ENCODE measurements around the gene ICAM1. TPM values are rescaled to one million over a fixed set of nuclear protein-coding genes. Genes with fewer than 3 reads are reported as not detected.
A peak's percentile ranks its signal among the peaks of the same experiment; 100 is the strongest.

Gene ICAM1
- total RNA-seq, 1 experiment from 2014 or later: 1.7 TPM

DNA sequence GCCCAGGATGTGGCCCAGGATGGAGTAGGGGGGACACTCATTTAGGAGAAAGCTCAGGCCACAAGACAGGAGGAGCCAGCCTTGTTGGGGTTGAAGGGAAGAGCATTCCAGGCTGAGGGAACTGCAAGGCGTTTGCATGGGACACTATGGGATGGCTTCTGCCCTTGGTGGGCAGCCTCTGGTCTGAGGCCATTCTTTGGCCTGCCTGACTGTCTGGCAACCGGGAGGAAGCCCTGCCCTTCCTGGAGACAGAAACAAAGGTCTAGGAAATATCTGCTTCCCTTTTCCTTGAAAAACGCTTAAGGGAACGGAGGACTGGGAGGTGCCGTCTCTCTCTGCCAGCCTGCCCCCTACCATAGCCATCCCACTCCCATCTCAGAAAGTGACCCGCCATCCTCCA, 2.8 kb upstream of the ICAM1 start:
- peaks cover 6% of the 10 kb centered on the region for H3K4me1 ChIP-seq (ENCODE audit: insufficient read depth, low read length, poor library complexity, severe bottlenecking)
- H3K4me3 ChIP-seq (ENCODE audit: low read depth, low read length, poor library complexity, severe bottlenecking): no peak overlapping the region
- no peaks in the 10 kb centered on the region for H3K36me3 ChIP-seq (ENCODE audit: insufficient read depth, low read length, poor library complexity, severe bottlenecking)
- ChIA-PET POLR2A (ENCODE audit: low non-redundant PET) (no interaction called here), CTCF (no interaction called here)
- no peaks in the 10 kb centered on the region for H3K27me3 ChIP-seq (replicated peaks; ENCODE audit: insufficient read depth, low read depth, low read length, poor library complexity)
- no peak overlapping the region for H3K27ac ChIP-seq (ENCODE audit: low read depth, low read length, poor library complexity, severe bottlenecking)
- no peaks in the 10 kb centered on the region for H3K9me3 ChIP-seq (ENCODE audit: low read depth, low read length, poor library complexity, severe bottlenecking)
- TF ChIP-seq, protein P1, sequence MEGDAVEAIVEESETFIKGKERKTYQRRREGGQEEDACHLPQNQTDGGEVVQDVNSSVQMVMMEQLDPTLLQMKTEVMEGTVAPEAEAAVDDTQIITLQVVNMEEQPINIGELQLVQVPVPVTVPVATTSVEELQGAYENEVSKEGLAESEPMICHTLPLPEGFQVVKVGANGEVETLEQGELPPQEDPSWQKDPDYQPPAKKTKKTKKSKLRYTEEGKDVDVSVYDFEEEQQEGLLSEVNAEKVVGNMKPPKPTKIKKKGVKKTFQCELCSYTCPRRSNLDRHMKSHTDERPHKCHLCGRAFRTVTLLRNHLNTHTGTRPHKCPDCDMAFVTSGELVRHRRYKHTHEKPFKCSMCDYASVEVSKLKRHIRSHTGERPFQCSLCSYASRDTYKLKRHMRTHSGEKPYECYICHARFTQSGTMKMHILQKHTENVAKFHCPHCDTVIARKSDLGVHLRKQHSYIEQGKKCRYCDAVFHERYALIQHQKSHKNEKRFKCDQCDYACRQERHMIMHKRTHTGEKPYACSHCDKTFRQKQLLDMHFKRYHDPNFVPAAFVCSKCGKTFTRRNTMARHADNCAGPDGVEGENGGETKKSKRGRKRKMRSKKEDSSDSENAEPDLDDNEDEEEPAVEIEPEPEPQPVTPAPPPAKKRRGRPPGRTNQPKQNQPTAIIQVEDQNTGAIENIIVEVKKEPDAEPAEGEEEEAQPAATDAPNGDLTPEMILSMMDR (conservative IDR thresholded peaks at IDR 0.05; ENCODE audit: low read depth, low read length): no peak
- no peak for TF ChIP-seq EZH2 (IDR thresholded peaks at IDR 0.05; ENCODE audit: borderline replicate concordance, low read depth, low read length, poor library complexity, severe bottlenecking)
- DNase-seq (ENCODE audit: low spot score): no peak
- intact Hi-C loops (cut with micrococcal nuclease; ENCODE audit: unreplicated experiment): no loop called here
- BruUV-seq (replicated peaks): no TSS peak

DNA sequence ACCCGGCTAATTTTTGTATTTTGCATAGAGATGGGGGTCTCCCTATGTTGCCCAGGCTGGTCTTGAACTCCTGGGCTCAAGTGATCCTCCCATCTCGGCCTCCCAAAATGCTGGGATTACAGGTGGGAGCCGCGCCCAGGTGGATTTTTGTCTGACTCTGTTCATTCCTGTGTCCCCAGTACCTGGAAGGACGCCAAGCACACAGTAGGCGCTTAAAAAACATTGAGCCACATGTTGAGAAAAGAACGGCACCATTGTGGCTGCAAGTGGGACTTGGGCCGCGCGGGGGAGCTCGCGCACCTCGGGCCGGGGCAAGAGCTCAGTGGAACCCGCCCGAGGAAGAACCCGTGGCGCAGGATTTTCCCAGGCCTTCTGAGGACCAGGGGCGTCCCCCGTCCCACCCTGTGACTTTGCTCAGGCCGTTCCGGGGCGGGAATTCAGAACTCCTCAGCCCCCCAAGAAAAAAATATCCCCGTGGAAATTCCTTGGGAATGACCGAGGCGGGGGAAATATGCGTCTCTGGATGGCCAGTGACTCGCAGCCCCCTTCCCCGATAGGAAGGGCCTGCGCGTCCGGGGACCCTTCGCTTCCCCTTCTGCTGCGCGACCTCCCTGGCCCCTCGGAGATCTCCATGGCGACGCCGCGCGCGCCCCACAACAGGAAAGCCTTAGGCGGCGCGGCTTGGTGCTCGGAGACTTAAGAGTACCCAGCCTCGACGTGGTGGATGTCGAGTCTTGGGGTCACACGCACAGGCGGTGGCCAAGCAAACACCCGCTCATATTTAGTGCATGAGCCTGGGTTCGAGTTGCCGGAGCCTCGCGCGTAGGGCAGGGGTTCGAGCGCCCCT, 1.4 kb upstream of the ICAM1 start:
- ChIA-PET POLR2A (ENCODE audit: low non-redundant PET) (no interaction called here), CTCF (interaction anchor here (0.6 to 3.1 kb wide), 10 partner anchors 10 to 202 kb away, joined by 3 to 50 read pairs (median 6); partner anchors contain the start of genes ICAM5 and TYK2)
- no TSS peak for BruUV-seq (replicated peaks)
- H3K4me1 ChIP-seq (ENCODE audit: insufficient read depth, low read length, poor library complexity, severe bottlenecking): peaks cover 6% of the 10 kb centered on the region
- H3K27ac ChIP-seq (ENCODE audit: low read depth, low read length, poor library complexity, severe bottlenecking): no peak overlapping the region
- H3K4me3 ChIP-seq (ENCODE audit: low read depth, low read length, poor library complexity, severe bottlenecking): peak overlapping the region; percentile 32
- H3K9me3 ChIP-seq (ENCODE audit: low read depth, low read length, poor library complexity, severe bottlenecking): no peaks in the 10 kb centered on the region
- TF ChIP-seq, protein P1 (conservative IDR thresholded peaks at IDR 0.05; ENCODE audit: low read depth, low read length): peak; percentile 93
- no peak for TF ChIP-seq EZH2 (IDR thresholded peaks at IDR 0.05; ENCODE audit: borderline replicate concordance, low read depth, low read length, poor library complexity, severe bottlenecking)
- H3K36me3 ChIP-seq (ENCODE audit: insufficient read depth, low read length, poor library complexity, severe bottlenecking): no peaks in the 10 kb centered on the region
- intact Hi-C loops (cut with micrococcal nuclease; ENCODE audit: unreplicated experiment): loop anchor here (1.0 kb wide), 1 partner anchor 120 kb away; no protein-coding TSS in a partner anchor
- DNase-seq (ENCODE audit: low spot score): peak; percentile 86
- no peaks in the 10 kb centered on the region for H3K27me3 ChIP-seq (replicated peaks; ENCODE audit: insufficient read depth, low read depth, low read length, poor library complexity)

DNA sequence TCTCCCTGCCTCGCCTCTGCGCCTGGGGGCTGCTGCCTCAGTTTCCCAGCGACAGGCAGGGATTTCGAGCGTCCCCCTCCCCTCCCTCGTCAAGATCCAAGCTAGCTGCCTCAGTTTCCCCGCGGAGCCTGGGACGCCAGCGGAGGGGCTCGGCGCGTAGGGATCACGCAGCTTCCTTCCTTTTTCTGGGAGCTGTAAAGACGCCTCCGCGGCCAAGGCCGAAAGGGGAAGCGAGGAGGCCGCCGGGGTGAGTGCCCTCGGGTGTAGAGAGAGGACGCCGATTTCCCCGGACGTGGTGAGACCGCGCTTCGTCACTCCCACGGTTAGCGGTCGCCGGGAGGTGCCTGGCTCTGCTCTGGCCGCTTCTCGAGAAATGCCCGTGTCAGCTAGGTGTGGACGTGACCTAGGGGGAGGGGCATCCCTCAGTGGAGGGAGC, 722 bp upstream of the ICAM1 start:
- peak overlapping the region; percentile 32 for H3K4me3 ChIP-seq (ENCODE audit: low read depth, low read length, poor library complexity, severe bottlenecking)
- ChIA-PET CTCF (interaction anchor here (1.2 to 3.1 kb wide), 3 partner anchors 10 to 121 kb away, joined by 4 to 50 read pairs (median 4); no protein-coding TSS in a partner anchor), POLR2A (ENCODE audit: low non-redundant PET) (interaction anchor here (0.6 kb wide), 1 partner anchor 113 kb away, joined by 3 read pairs; no protein-coding TSS in a partner anchor)
- H3K4me1 ChIP-seq (ENCODE audit: insufficient read depth, low read length, poor library complexity, severe bottlenecking): peaks cover 6% of the 10 kb centered on the region
- no peaks in the 10 kb centered on the region for H3K27me3 ChIP-seq (replicated peaks; ENCODE audit: insufficient read depth, low read depth, low read length, poor library complexity)
- no peaks in the 10 kb centered on the region for H3K9me3 ChIP-seq (ENCODE audit: low read depth, low read length, poor library complexity, severe bottlenecking)
- intact Hi-C loops (cut with micrococcal nuclease; ENCODE audit: unreplicated experiment): no loop called here
- no peak for DNase-seq (ENCODE audit: low spot score)
- BruUV-seq (replicated peaks): no TSS peak
- no peak overlapping the region for H3K27ac ChIP-seq (ENCODE audit: low read depth, low read length, poor library complexity, severe bottlenecking)
- H3K36me3 ChIP-seq (ENCODE audit: insufficient read depth, low read length, poor library complexity, severe bottlenecking): no peaks in the 10 kb centered on the region
- no peak for TF ChIP-seq EZH2 (IDR thresholded peaks at IDR 0.05; ENCODE audit: borderline replicate concordance, low read depth, low read length, poor library complexity, severe bottlenecking)
- TF ChIP-seq, protein P1 (conservative IDR thresholded peaks at IDR 0.05; ENCODE audit: low read depth, low read length): no peak
